ENCODE measurements around the gene ACE.

The ACE gene

GRCh38 chr17:63504261-63504660 is 27.4 kb downstream of the ACE start:
- Histone ChIP-seq H3K27ac (no peak overlapping the region), H3K36me3 (replicated peaks) (no peaks in the 10 kb centered on the region), H3K27me3 (replicated peaks) (peaks cover 3% of the 10 kb centered on the region), H3K4me3 (ENCODE audit: low read depth, low read length) (no peak overlapping the region)
- in situ Hi-C loops (cut with HindIII; ENCODE audit: low pct_ligation_motif_present, low sequenced_read_pairs) = no loop called here
- DNase-seq = no peak
- no peak for TF ChIP-seq CTCF (IDR thresholded peaks at IDR 0.05; ENCODE audit: low read depth, low read length, missing control alignments)

GRCh38 chr17:63505341-63505740 is 28.5 kb downstream of the ACE start:
- Histone ChIP-seq H3K27ac (no peak overlapping the region), H3K27me3 (replicated peaks) (peaks cover 3% of the 10 kb centered on the region), H3K4me3 (ENCODE audit: low read depth, low read length) (no peak overlapping the region), H3K36me3 (replicated peaks) (no peaks in the 10 kb centered on the region)
- no peak for DNase-seq
- in situ Hi-C loops (cut with HindIII; ENCODE audit: low pct_ligation_motif_present, low sequenced_read_pairs) = no loop called here
- TF ChIP-seq CTCF (IDR thresholded peaks at IDR 0.05; ENCODE audit: low read depth, low read length, missing control alignments) = no peak

DNA sequence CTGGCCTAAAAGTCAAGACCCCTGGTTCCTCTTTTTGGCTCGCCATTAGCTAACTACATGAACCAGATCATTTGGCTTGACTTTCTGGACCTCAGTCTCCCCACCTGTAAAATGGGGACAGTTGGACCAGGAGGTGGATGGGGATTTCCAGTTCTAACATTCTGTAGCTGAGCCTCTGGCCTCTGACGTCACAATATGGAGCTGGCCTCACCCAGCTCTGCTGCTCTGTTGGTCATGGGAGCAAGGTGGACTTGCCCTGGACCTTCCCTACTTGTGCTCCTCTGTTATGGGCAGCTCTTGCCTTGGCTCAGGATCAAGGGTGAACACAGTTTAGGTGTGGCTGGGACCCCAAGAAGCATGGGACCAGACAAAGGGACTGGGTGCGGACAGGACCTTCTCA is 29.8 kb downstream of the ACE start:
- no peak overlapping the region for H3K27ac ChIP-seq
- no peaks in the 10 kb centered on the region for H3K36me3 ChIP-seq (replicated peaks)
- H3K27me3 ChIP-seq (replicated peaks) = no peaks in the 10 kb centered on the region
- no peak overlapping the region for H3K4me3 ChIP-seq (ENCODE audit: low read depth, low read length)
- no peak for TF ChIP-seq CTCF (IDR thresholded peaks at IDR 0.05; ENCODE audit: low read depth, low read length, missing control alignments)
- DNase-seq = no peak
- in situ Hi-C loops (cut with HindIII; ENCODE audit: low pct_ligation_motif_present, low sequenced_read_pairs) = no loop called here

DNA sequence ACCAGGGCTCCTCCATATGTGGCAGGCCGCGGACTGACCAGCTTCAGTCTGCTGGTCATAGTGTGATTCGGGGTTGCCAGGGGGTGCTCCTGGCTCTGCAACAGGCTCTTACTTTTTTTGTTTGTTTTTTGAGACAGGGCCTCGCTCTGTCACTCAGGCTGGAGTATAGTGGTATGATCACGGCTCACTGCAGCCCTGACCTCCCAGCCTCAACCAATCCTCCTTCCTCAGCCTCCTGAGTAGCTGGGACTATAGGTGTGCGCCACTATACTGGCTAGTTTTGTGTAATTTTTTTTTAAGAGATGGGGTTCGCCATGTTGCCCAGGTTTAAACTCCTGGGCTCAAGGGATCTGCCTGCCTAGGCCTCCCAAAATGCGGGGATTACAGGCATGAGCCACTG is 34.5 kb downstream of the ACE start:
- Histone ChIP-seq H3K27me3 (replicated peaks) (no peaks in the 10 kb centered on the region), H3K27ac (no peak overlapping the region), H3K36me3 (replicated peaks) (no peaks in the 10 kb centered on the region), H3K4me3 (ENCODE audit: low read depth, low read length) (no peak overlapping the region)
- in situ Hi-C loops (cut with HindIII; ENCODE audit: low pct_ligation_motif_present, low sequenced_read_pairs) = no loop called here
- no peak for TF ChIP-seq CTCF (IDR thresholded peaks at IDR 0.05; ENCODE audit: low read depth, low read length, missing control alignments)
- DNase-seq = no peak

DNA sequence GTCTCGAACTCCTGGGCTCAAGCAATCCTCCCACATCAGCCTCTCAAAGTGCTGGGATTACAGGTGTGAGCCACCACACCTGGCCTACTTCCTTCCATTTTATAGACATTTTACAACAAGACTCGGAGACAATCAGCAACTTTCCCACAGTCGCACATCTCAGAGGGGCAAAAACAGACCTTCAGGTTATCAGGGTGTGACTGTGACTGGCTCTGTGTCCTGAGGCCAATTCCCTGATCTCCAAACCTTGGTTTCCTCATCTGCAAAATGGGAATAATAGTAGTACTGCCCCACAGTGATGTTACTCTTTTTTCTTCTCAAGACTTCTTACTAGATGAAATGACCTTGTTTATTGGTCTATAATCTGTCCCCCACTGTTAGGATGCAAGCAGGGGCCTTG is 35.5 kb downstream of the ACE start:
- no peak overlapping the region for H3K27ac ChIP-seq
- no peak for DNase-seq
- in situ Hi-C loops (cut with HindIII; ENCODE audit: low pct_ligation_motif_present, low sequenced_read_pairs) = no loop called here
- H3K36me3 ChIP-seq (replicated peaks) = no peaks in the 10 kb centered on the region
- no peaks in the 10 kb centered on the region for H3K27me3 ChIP-seq (replicated peaks)
- H3K4me3 ChIP-seq (ENCODE audit: low read depth, low read length) = no peak overlapping the region
- TF ChIP-seq CTCF (IDR thresholded peaks at IDR 0.05; ENCODE audit: low read depth, low read length, missing control alignments) = no peak

DNA sequence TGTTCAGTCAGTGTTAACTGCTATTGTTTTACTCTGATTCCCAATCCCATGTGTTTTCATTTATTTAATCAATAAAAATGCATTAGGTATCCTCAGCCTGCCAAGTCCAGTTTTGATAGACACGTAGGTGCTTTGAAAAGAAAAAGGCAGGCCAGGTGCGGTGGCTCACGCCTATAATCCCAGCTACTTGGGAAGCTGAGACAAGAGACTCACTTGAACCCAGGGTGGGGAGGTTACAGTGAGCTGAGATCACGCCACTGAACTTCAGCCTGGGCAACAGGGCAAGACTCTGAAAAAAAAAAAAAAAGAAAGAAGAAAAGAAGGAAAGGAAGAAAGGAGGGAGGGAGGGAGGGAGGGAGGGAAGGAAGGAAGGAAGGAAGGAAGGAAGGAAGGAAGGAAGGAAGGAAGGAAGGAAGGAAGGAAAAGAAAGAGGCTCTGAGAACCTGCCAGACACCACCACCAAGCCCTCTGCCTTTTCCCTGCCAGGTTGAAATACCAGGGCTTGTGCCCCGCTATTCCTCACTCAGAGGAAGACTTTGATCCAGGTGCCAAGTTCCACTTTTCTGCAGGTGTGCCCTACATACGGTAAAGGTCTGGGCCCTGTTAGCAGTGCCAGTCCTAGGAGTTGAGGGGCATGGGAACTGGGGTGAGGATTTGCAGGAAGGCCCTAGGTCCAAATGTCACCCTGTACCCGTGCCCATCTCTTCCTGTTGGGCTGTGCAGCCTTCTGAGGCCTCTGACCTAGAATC is 36.2 kb downstream of the ACE start:
- in situ Hi-C loops (cut with HindIII; ENCODE audit: low pct_ligation_motif_present, low sequenced_read_pairs) = no loop called here
- no peaks in the 10 kb centered on the region for H3K36me3 ChIP-seq (replicated peaks)
- TF ChIP-seq CTCF (IDR thresholded peaks at IDR 0.05; ENCODE audit: low read depth, low read length, missing control alignments) = no peak
- no peak for DNase-seq
- H3K4me3 ChIP-seq (ENCODE audit: low read depth, low read length) = no peak overlapping the region
- no peak overlapping the region for H3K27ac ChIP-seq
- H3K27me3 ChIP-seq (replicated peaks) = no peaks in the 10 kb centered on the region

All from brain microvascular endothelial cell (primary cell).